Measurements from ENCODE around the gene GLIPR2.

DNA sequence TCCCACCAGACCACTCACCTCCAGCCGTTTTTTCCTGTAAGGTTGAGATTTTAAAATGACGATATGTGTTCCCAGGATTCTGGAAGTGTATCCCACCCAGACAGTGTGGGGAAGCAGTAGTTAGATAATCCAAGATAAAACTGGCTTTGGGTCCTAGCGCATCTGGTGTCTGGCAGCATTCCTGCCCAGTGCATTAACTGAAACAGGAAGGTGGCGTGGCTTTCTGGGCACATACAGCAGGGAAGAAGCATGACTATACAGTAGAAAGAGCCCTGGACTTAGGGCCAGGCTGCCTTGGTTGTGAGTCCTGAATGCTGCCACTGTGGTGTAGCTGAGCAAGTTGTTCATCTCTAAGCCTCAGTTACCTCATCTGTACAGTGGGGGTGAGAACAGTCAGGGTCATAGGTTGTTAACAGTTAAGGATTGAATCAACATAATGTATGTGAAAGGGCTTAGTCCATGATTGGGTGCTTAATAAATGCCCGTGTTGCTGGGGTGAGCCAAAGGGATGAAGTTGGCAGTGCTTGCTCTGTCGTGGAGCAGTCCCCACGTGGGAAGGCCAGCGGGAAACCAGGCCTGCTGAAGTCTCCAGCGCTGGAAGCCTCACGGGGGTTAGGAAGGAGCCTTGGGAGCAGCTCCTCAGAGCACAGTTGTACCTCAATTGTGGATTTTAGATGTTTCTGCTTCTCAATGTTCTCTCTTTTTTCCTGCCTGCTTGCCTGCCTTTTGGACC, 72.2 kb downstream of the GLIPR2 start:
- TF ChIP-seq, protein P1, sequence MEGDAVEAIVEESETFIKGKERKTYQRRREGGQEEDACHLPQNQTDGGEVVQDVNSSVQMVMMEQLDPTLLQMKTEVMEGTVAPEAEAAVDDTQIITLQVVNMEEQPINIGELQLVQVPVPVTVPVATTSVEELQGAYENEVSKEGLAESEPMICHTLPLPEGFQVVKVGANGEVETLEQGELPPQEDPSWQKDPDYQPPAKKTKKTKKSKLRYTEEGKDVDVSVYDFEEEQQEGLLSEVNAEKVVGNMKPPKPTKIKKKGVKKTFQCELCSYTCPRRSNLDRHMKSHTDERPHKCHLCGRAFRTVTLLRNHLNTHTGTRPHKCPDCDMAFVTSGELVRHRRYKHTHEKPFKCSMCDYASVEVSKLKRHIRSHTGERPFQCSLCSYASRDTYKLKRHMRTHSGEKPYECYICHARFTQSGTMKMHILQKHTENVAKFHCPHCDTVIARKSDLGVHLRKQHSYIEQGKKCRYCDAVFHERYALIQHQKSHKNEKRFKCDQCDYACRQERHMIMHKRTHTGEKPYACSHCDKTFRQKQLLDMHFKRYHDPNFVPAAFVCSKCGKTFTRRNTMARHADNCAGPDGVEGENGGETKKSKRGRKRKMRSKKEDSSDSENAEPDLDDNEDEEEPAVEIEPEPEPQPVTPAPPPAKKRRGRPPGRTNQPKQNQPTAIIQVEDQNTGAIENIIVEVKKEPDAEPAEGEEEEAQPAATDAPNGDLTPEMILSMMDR (IDR thresholded peaks at IDR 0.05 in 8 of 11, conservative IDR thresholded peaks at IDR 0.05 in 3 of 11), result no peak
- TF ChIP-seq POLR2A (IDR thresholded peaks at IDR 0.05) (no peak), POLR2AphosphoS5 (IDR thresholded peaks at IDR 0.05) (no peak)
